RWPE1 (cell line): ENCODE results near the gene IMMP2L.

ENCODE experiments used
- CTCF ChIA-PET: fragments of 350-600 bp; sonication (Branson Sonifier 250); formaldehyde crosslinking; extraction: SDS; loops from one replicate; lab custom pipeline; 2021; lab: Yijun Ruan, JAX
- POLR2A ChIA-PET: fragments of 400-600 bp; formaldehyde crosslinking; extraction: SDS; loops from one replicate; lab custom pipeline; 2020; ENCODE audit warnings: antibody characterized with exemption; ENCODE audit not compliant: low non-redundant PET; lab: Yijun Ruan, JAX
- DNase-seq: peaks from one replicate; pipeline ENCODE4 v3.0.0; 2012; ENCODE audit warnings: low spot score
- H3K27ac ChIP-seq: fragments of 450-650 bp; 2 replicates; pipeline ENCODE4 v1.5.1; 2017
- TF ChIP-seq, protein P1 (sequence below): fragments of 450-650 bp; conservative IDR thresholded peaks from 2 replicates; pipeline ENCODE4 v1.5.1; 2017; ENCODE audit warnings: low read depth, mild to moderate bottlenecking

The IMMP2L gene

DNA sequence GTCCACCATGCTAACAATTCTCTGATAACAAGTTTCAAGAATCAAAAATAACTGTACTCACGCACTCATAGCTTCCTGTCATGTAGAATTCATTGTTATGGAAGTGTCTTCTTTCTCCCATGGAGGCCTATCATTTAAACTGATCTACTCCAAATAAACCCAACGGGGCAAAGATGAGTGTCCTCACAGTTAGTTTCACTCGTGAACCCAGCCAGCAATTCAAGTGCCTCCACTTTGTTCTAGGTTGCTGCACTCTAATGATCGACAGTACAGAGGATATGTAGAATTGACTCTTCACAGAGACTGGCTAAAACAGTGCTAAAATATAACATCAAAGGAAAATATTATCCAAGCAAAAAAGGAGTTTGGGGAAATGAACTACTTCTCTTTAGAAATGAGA, 360.0 kb downstream of the IMMP2L start:
- no peak overlapping the region for H3K27ac ChIP-seq
- CTCF ChIA-PET = no interaction called here
- POLR2A ChIA-PET = no interaction called here
- no peak for DNase-seq
- TF ChIP-seq, protein P1, sequence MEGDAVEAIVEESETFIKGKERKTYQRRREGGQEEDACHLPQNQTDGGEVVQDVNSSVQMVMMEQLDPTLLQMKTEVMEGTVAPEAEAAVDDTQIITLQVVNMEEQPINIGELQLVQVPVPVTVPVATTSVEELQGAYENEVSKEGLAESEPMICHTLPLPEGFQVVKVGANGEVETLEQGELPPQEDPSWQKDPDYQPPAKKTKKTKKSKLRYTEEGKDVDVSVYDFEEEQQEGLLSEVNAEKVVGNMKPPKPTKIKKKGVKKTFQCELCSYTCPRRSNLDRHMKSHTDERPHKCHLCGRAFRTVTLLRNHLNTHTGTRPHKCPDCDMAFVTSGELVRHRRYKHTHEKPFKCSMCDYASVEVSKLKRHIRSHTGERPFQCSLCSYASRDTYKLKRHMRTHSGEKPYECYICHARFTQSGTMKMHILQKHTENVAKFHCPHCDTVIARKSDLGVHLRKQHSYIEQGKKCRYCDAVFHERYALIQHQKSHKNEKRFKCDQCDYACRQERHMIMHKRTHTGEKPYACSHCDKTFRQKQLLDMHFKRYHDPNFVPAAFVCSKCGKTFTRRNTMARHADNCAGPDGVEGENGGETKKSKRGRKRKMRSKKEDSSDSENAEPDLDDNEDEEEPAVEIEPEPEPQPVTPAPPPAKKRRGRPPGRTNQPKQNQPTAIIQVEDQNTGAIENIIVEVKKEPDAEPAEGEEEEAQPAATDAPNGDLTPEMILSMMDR = no peak

DNA sequence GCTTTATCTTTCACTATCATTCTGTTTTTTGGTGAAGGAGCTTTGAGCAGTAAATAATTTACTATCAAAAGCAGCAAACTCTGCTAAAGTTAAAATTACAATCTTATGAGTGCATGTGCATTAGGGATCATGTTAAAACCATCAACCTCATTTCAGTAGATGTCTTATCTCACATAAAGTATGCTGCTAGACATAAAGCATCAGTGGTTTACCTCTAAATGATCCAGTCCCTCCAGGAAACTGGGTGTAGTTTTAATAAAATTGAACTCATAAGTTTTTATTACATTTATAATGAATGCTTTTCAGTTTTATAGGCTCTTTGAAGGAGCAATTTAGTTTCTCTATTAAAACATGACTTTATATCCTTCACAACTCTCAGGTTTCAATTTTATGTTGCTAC, 362.6 kb downstream of the IMMP2L start:
- H3K27ac ChIP-seq = no peak overlapping the region
- ChIA-PET POLR2A (no interaction called here), CTCF (no interaction called here)
- no peak for DNase-seq
- TF ChIP-seq, protein P1 = no peak

DNA sequence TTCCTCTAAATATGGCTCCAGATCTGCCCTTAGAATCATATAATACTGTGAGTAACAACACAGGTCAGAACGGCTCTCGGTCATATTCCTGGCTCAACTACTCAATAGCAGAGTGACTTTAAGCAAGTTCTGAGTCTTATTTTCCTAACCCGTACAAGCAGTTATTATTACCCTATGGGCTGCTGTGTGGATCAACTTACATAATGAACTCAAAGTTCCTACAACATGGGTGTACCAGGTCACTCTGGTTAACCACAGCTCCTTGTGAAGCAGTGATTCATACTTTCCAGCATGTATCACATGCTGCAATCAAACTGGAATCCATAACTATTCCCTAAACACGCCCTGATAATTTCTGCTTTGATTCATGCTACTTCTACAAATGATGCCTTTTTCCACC, 364.0 kb downstream of the IMMP2L start:
- DNase-seq = peak; percentile 84
- CTCF ChIA-PET = no interaction called here
- TF ChIP-seq, protein P1 = no peak
- POLR2A ChIA-PET = no interaction called here
- no peak overlapping the region for H3K27ac ChIP-seq

DNA sequence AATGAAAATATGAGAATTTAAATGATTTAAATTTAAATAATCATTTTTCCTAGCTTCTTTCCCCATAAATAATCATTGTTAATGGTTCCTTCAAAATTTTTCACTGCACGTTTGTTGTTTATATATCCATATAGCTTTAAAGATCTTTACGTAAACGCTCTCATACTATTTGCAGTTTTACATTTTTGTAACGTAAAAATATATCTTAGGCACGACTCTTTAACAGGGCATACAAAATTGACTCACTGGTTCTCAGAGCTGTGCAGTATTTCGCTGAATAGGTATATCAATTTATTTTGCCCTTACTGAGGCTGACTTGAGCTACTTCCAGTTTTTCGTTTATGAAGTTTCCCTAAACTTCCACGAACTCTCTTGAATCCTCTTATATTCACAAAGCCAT, 365.6 kb downstream of the IMMP2L start:
- ChIA-PET POLR2A (no interaction called here), CTCF (interaction anchor here (0.6 kb wide), 1 partner anchor 97 kb away, joined by 3 read pairs; no protein-coding TSS in a partner anchor)
- H3K27ac ChIP-seq = no peak overlapping the region
- TF ChIP-seq, protein P1 = no peak
- DNase-seq = no peak

DNA sequence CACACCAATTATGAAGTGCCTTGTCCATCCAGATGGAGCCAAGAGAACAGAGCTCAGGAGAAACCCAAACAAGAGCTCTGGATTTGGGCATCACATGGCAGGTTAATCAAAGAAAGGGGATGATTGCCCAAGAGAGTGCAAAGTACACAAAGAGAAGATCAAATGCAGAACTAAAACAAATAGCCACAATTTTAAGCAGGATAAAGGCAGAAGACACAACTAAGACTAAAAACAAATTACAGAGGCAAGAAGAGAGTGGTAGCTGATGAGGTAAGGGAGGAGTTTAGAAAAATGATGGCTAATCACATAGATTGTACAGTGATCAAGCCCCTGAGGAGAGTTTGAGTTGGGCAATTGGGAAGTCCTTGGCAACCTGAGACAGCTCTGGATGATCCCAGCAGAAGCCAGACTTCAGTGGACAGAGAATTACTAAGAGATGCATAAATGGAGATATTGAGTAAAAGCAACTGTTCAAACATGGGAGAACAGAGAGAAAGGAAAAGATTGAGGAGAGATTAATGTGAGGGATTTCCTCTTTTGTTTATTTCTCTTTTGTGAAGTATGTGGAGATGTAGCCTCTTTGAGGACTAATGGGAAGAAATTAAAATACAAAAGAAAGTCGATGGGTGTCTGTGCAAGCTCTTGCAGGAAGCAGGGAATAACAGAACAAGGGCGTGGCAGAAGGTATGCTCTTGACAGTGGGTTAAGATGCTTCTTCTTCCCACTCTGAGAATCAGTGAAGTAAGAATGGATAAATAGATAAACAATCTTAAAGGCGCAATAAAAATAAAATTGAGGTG, 369.5 kb downstream of the IMMP2L start:
- no peak overlapping the region for H3K27ac ChIP-seq
- TF ChIP-seq, protein P1 = no peak
- CTCF ChIA-PET = interaction anchor here (0.6 kb wide), 1 partner anchor 1452 kb away, joined by 4 read pairs; no protein-coding TSS in a partner anchor
- POLR2A ChIA-PET = no interaction called here
- DNase-seq = no peak

DNA sequence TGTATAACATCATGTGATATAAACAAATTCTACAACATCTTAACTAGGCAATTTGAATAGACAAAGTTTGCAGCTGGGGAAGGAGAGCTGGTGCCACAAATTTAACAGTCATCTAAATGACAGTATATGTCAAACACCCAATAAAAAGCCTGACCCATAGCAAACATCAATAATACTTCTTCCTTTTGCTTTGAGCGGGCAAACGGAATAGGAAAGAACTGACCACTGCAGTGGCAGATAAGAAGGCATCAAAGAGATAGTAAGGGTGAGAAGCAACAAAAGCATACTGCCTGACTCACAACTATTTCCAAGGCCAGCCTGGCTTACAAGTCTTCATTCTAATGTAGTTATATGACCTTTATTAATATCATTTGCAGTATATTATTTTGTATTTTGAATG, 371.5 kb downstream of the IMMP2L start:
- ChIA-PET POLR2A (no interaction called here), CTCF (no interaction called here)
- no peak overlapping the region for H3K27ac ChIP-seq
- DNase-seq = no peak
- TF ChIP-seq, protein P1 = no peak
